Ecto neural progenitor cell (in vitro differentiated cells): ENCODE results near the gene ACTRT2.
A peak's percentile ranks its signal among the peaks of the same experiment; 100 is the strongest.

ENCODE experiments used
- DNase-seq: peaks from one replicate; pipeline ENCODE4 v3.0.0-alpha.2; 2018; ENCODE audit warnings: low spot score

Gene ACTRT2

GRCh38 chr1:3033040-3033789 lies 11.9 kb downstream of the ACTRT2 start:
- no peak for DNase-seq

GRCh38 chr1:3033790-3034090 lies 12.5 kb downstream of the ACTRT2 start:
- DNase-seq: no peak

GRCh38 chr1:3034162-3034561 lies 12.9 kb downstream of the ACTRT2 start:
- DNase-seq: no peak

GRCh38 chr1:3034728-3035562 lies 13.7 kb downstream of the ACTRT2 start:
- no peak for DNase-seq

- DNase-seq: no peak
These were observed 14.5 kb downstream of the ACTRT2 start for GRCh38 chr1:3035563-3036446.

GRCh38 chr1:3036447-3037280 lies 15.4 kb downstream of the ACTRT2 start:
- DNase-seq: no peak

GRCh38 chr1:3037281-3038040 lies 16.2 kb downstream of the ACTRT2 start:
- DNase-seq: no peak

- DNase-seq: no peak
These were observed 16.9 kb downstream of the ACTRT2 start for GRCh38 chr1:3038113-3038551.

GRCh38 chr1:3038571-3039181 lies 17.4 kb downstream of the ACTRT2 start:
- DNase-seq: no peak

- DNase-seq: no peak
These were observed 18.7 kb downstream of the ACTRT2 start for GRCh38 chr1:3040004-3040403.

GRCh38 chr1:3042481-3042880 lies 21.2 kb downstream of the ACTRT2 start:
- no peak for DNase-seq

- DNase-seq: no peak
These were observed 27.9 kb downstream of the ACTRT2 start for GRCh38 chr1:3049164-3049563.

- no peak for DNase-seq
These were observed 28.6 kb downstream of the ACTRT2 start for GRCh38 chr1:3049905-3050304.

GRCh38 chr1:3050603-3051002 lies 29.3 kb downstream of the ACTRT2 start:
- no peak for DNase-seq

- DNase-seq: no peak
These were observed 30.3 kb downstream of the ACTRT2 start for GRCh38 chr1:3051270-3052268.

- no peak for DNase-seq
These were observed 31.2 kb downstream of the ACTRT2 start for GRCh38 chr1:3052501-3052900.

GRCh38 chr1:3053366-3053980 lies 32.2 kb downstream of the ACTRT2 start:
- DNase-seq: peak; percentile 24

GRCh38 chr1:3053986-3054385 lies 32.7 kb downstream of the ACTRT2 start:
- no peak for DNase-seq

GRCh38 chr1:3054474-3054873 lies 33.2 kb downstream of the ACTRT2 start:
- peak; percentile 40 for DNase-seq
